Measurements from ENCODE around the gene NFX1.

Gene NFX1

DNA sequence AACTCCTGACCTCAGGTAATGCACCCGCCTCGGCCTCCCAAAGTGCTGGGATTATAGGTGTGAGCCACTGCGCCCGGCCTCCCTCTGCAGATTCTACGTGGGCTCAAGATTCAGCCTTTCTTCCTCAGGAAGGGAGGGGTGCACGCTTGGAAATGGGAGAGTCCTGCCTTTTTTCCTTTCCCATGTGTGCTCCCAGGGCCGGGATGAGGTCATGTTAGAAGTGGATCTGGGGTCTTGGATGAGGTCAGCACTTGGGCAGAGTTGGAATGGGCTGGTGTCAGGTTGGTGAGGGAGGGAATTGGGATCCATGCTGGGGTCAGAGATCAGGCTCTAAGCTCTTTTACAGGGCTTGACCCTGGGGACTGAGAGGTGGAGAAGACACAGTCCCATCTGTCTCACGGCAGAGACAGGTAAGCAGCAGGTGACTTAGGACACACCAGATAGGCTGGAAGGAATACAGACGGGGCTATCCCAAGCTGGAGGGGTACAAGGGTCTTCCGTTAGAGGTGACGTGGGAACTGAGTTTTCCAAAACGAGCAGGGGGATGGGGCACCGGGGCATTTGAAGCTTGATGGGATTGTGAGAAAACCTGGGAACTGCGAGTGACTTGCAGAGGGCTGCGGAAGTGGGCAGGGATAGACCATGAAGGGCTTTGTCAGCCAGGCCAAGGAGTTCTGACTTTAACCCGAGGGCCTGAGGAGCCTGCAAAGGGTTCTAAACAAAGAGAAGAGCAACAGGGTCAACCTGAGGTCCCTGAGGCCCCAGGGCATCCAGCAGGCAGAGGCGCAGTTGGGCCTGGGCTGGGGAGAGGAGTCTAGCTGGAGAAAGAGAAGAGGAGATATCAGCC, 113.8 kb downstream of the NFX1 start:
- Histone ChIP-seq H3K9me3 (ENCODE audit: low read depth, low read length) (no peaks in the 10 kb centered on the region), H3K36me3 (ENCODE audit: insufficient read depth, low read length) (no peaks in the 10 kb centered on the region), H3K4me3 (no peak overlapping the region), H3K27ac (no peak overlapping the region), H3K9ac (ENCODE audit: insufficient read length) (no peak overlapping the region)
- DNase-seq (ENCODE audit: low read depth, low spot score): no peak
- TF ChIP-seq FOXP2 (optimal IDR thresholded peaks at IDR 0.05; ENCODE audit: control extremely low read depth, extremely low read length, insufficient read depth): no peak
- no peak for TF ChIP-seq EZH2 (IDR thresholded peaks at IDR 0.05)
- TF ChIP-seq POLR2AphosphoS5 (IDR thresholded peaks at IDR 0.05; ENCODE audit: borderline replicate concordance, low read depth, low read length): no peak

DNA sequence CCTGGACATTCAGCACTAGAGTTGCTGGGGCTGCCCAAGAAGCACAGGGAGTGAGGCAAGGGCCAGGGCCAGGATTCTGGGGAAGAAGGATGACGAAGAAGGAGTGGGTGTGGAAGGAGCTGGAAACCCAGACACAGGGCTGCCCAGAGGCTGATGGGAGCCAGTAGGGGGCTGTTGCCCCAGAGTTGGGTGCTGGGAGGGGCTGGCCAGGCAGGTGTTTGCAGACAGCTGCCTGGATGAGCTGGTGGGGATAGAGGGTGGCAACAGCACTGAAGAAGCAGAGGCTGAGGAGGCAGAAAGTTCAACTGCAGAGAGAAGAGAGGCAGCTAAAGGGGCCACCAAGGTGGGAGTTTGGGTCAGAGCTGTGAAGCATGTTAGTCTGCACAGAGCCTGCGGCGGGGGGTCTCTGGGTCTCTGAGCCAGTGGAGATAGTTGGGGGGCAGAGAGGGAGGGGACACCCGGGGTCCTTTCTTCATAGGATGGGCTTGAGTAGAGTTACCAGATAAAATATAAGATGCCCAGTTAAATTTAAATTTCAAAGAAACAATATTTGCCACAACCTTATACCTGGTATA, 114.6 kb downstream of the NFX1 start:
- no peaks in the 10 kb centered on the region for H3K36me3 ChIP-seq (ENCODE audit: insufficient read depth, low read length)
- TF ChIP-seq POLR2AphosphoS5 (IDR thresholded peaks at IDR 0.05; ENCODE audit: borderline replicate concordance, low read depth, low read length) (no peak), FOXP2 (optimal IDR thresholded peaks at IDR 0.05; ENCODE audit: control extremely low read depth, extremely low read length, insufficient read depth) (no peak), EZH2 (IDR thresholded peaks at IDR 0.05) (no peak)
- H3K4me3 ChIP-seq: no peak overlapping the region
- no peak overlapping the region for H3K27ac ChIP-seq
- no peak for DNase-seq (ENCODE audit: low read depth, low spot score)
- no peak overlapping the region for H3K9ac ChIP-seq (ENCODE audit: insufficient read length)
- H3K9me3 ChIP-seq (ENCODE audit: low read depth, low read length): no peaks in the 10 kb centered on the region

GRCh38 chr9:33407061-33407460, 116.7 kb downstream of the NFX1 start:
- H3K9me3 ChIP-seq (ENCODE audit: low read depth, low read length): no peaks in the 10 kb centered on the region
- TF ChIP-seq POLR2AphosphoS5 (IDR thresholded peaks at IDR 0.05; ENCODE audit: borderline replicate concordance, low read depth, low read length) (no peak), EZH2 (IDR thresholded peaks at IDR 0.05) (no peak), FOXP2 (optimal IDR thresholded peaks at IDR 0.05; ENCODE audit: control extremely low read depth, extremely low read length, insufficient read depth) (no peak)
- H3K36me3 ChIP-seq (ENCODE audit: insufficient read depth, low read length): no peaks in the 10 kb centered on the region
- H3K27ac ChIP-seq: no peak overlapping the region
- H3K4me3 ChIP-seq: no peak overlapping the region
- no peak overlapping the region for H3K9ac ChIP-seq (ENCODE audit: insufficient read length)
- no peak for DNase-seq (ENCODE audit: low read depth, low spot score)

DNA sequence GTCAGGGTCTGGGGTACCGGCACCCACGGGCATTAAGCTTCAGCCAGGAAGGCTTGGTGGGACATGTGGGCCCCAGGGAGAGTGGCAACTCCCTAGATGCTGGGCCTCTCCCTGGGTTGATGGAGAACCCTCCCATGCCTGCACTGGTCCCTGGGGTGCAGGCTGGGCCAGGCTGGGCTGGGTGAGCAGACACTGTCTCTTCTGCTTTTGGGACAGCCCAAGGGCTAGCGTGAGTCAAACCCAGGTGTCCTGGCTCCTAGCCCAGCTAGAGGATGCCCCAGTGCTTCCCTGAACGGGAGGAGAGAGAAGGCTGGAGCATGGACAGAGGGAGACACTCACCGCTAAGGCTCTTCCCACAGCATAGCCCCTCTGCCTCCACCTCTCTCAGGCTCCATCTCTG, 117.8 kb downstream of the NFX1 start:
- DNase-seq (ENCODE audit: low read depth, low spot score): no peak
- no peaks in the 10 kb centered on the region for H3K36me3 ChIP-seq (ENCODE audit: insufficient read depth, low read length)
- H3K4me3 ChIP-seq: no peak overlapping the region
- H3K9ac ChIP-seq (ENCODE audit: insufficient read length): no peak overlapping the region
- TF ChIP-seq POLR2AphosphoS5 (IDR thresholded peaks at IDR 0.05; ENCODE audit: borderline replicate concordance, low read depth, low read length) (no peak), EZH2 (IDR thresholded peaks at IDR 0.05) (no peak), FOXP2 (optimal IDR thresholded peaks at IDR 0.05; ENCODE audit: control extremely low read depth, extremely low read length, insufficient read depth) (no peak)
- H3K9me3 ChIP-seq (ENCODE audit: low read depth, low read length): no peaks in the 10 kb centered on the region
- no peak overlapping the region for H3K27ac ChIP-seq

DNA sequence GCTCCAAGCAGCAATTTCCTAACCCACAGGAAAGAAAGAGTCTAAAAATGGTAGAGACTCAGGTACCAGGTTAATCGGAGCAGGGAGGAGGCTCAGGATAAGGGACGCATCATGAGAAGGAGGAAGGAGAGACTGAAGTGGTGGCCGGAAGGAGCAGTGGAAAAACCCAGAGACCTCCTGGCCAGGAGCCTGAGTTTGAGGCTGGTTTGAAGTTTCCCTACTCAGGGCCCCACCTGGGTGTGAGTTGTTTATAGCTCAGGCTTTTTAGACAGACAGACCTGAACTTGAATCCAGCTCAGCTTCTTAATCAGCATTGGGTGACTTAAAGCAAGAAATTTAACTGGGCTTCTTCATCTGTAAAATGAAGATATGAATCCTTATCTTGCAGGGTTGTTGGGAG, 124.0 kb downstream of the NFX1 start:
- H3K4me3 ChIP-seq: no peak overlapping the region
- H3K27ac ChIP-seq: no peak overlapping the region
- H3K9me3 ChIP-seq (ENCODE audit: low read depth, low read length): no peaks in the 10 kb centered on the region
- H3K36me3 ChIP-seq (ENCODE audit: insufficient read depth, low read length): no peaks in the 10 kb centered on the region
- DNase-seq (ENCODE audit: low read depth, low spot score): no peak
- TF ChIP-seq FOXP2 (optimal IDR thresholded peaks at IDR 0.05; ENCODE audit: control extremely low read depth, extremely low read length, insufficient read depth) (no peak), POLR2AphosphoS5 (IDR thresholded peaks at IDR 0.05; ENCODE audit: borderline replicate concordance, low read depth, low read length) (no peak), EZH2 (IDR thresholded peaks at IDR 0.05) (no peak)
- no peak overlapping the region for H3K9ac ChIP-seq (ENCODE audit: insufficient read length)

DNA sequence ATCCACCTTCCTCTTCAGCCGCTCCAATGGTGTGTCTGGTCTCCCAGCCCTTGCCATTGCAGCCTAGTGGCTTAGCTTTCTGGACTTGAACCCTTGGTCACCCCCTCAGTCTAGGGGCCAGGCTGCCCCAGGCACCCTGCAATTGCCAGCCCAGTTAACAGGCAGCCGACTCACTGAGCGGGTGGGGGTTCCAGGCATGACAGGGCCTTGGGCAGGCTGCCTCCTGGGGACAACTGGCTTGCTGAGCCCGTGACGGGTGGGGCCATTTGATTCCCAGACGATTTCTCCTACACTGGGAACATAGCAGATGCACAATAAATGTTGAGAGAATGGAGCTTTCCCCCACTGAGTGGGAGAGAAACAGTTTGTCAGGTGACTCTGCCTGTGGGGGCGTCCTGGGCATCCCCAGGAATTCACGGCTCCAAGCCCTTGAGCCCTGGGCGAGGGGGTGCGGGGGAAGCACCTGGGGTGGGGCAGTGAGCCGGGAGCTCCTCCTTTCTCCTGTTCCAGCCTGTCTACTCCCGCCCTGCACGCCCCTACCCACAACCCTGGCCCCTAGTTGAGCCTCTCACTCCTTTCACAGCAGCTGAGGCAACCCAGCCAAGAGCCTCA, 124.7 kb downstream of the NFX1 start:
- Histone ChIP-seq H3K9me3 (ENCODE audit: low read depth, low read length) (no peaks in the 10 kb centered on the region), H3K36me3 (ENCODE audit: insufficient read depth, low read length) (no peaks in the 10 kb centered on the region), H3K9ac (ENCODE audit: insufficient read length) (no peak overlapping the region), H3K27ac (no peak overlapping the region), H3K4me3 (no peak overlapping the region)
- no peak for TF ChIP-seq EZH2 (IDR thresholded peaks at IDR 0.05)
- TF ChIP-seq FOXP2 (optimal IDR thresholded peaks at IDR 0.05; ENCODE audit: control extremely low read depth, extremely low read length, insufficient read depth): no peak
- no peak for TF ChIP-seq POLR2AphosphoS5 (IDR thresholded peaks at IDR 0.05; ENCODE audit: borderline replicate concordance, low read depth, low read length)
- no peak for DNase-seq (ENCODE audit: low read depth, low spot score)

DNA sequence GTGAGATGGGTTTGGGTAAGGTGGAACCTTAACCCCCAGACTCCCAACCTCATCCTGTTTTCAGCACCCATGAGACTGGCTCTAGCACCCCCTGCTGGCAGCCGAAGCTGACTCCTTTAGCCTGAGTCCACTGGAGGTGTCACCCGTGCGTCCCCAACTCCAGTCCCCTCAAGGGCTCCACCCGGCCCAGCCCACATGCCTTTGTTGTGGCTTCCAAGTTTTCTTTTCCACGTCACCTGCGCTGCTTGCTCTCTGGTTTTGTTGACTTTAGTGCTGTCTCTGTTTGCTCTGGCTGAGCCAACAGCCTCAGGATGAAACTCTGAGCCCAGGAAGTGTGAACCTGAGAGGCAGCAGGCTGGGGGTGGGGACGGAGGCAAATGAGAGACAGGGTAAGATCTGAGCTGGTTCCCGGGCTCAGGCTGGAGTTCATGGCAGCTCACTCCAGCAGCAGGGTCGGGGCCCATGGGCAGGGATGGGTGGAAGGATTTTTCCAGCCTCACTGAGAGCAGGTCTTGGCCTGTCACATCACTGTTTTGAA, 125.3 kb downstream of the NFX1 start:
- TF ChIP-seq POLR2AphosphoS5 (IDR thresholded peaks at IDR 0.05; ENCODE audit: borderline replicate concordance, low read depth, low read length): no peak
- no peak for TF ChIP-seq EZH2 (IDR thresholded peaks at IDR 0.05)
- TF ChIP-seq FOXP2 (optimal IDR thresholded peaks at IDR 0.05; ENCODE audit: control extremely low read depth, extremely low read length, insufficient read depth): no peak
- no peaks in the 10 kb centered on the region for H3K9me3 ChIP-seq (ENCODE audit: low read depth, low read length)
- H3K36me3 ChIP-seq (ENCODE audit: insufficient read depth, low read length): no peaks in the 10 kb centered on the region
- H3K27ac ChIP-seq: no peak overlapping the region
- DNase-seq (ENCODE audit: low read depth, low spot score): no peak
- H3K4me3 ChIP-seq: no peak overlapping the region
- H3K9ac ChIP-seq (ENCODE audit: insufficient read length): no peak overlapping the region

- H3K9me3 ChIP-seq (ENCODE audit: low read depth, low read length): no peaks in the 10 kb centered on the region
- no peak for DNase-seq (ENCODE audit: low read depth, low spot score)
- no peaks in the 10 kb centered on the region for H3K36me3 ChIP-seq (ENCODE audit: insufficient read depth, low read length)
- H3K27ac ChIP-seq: no peak overlapping the region
- H3K9ac ChIP-seq (ENCODE audit: insufficient read length): no peak overlapping the region
- TF ChIP-seq EZH2 (IDR thresholded peaks at IDR 0.05) (no peak), FOXP2 (optimal IDR thresholded peaks at IDR 0.05; ENCODE audit: control extremely low read depth, extremely low read length, insufficient read depth) (no peak), POLR2AphosphoS5 (IDR thresholded peaks at IDR 0.05; ENCODE audit: borderline replicate concordance, low read depth, low read length) (no peak)
- no peak overlapping the region for H3K4me3 ChIP-seq
Measured at GRCh38 chr9:33416996-33417395, 126.7 kb downstream of the NFX1 start.
